Measurements from ENCODE around the gene CPED1.

Gene CPED1

DNA sequence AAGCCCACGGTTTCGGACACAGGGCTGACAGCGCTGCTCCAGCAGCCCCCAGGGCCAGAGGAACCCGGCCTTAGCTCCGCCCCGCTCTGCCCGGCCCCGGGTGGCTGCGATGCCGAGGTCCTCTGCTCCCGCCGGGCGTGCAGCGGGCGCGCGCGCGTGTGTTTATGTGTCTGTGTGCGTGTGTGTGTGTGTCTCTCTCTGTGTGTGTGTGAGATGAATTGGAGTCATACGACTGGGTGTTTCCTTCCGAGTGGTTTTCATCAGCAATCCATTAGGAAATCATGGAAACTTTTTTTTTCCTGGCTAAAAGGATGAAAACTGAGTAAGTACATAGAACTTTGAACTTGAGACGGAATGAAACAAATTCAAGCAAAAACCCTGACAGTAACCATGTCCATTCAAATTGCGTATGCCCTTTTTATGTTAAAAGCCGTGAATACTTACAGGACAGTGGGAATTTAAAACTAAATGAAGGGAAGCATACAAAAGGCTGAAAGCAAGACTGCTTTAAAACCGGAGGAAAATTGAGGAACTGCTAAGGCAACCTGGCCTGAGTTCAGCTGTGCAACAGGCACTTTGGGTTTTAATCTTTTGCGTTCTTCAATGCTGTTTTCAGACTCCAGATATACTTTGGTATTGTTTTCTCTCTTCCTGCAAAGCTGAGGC lies at the start of gene CPED1:
TSS of gene CPED1 (plus strand) at position 121 of the 666 bp plus-strand sequence. CDS start 911 bp downstream, outside the sequence.
- TF ChIP-seq, protein P1, sequence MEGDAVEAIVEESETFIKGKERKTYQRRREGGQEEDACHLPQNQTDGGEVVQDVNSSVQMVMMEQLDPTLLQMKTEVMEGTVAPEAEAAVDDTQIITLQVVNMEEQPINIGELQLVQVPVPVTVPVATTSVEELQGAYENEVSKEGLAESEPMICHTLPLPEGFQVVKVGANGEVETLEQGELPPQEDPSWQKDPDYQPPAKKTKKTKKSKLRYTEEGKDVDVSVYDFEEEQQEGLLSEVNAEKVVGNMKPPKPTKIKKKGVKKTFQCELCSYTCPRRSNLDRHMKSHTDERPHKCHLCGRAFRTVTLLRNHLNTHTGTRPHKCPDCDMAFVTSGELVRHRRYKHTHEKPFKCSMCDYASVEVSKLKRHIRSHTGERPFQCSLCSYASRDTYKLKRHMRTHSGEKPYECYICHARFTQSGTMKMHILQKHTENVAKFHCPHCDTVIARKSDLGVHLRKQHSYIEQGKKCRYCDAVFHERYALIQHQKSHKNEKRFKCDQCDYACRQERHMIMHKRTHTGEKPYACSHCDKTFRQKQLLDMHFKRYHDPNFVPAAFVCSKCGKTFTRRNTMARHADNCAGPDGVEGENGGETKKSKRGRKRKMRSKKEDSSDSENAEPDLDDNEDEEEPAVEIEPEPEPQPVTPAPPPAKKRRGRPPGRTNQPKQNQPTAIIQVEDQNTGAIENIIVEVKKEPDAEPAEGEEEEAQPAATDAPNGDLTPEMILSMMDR (IDR thresholded peaks at IDR 0.05; ENCODE audit: insufficient read depth, missing control alignments): no peak
- DNase-seq (ENCODE audit: insufficient read length, low spot score): no peak
- no peak for FAIRE-seq

DNA sequence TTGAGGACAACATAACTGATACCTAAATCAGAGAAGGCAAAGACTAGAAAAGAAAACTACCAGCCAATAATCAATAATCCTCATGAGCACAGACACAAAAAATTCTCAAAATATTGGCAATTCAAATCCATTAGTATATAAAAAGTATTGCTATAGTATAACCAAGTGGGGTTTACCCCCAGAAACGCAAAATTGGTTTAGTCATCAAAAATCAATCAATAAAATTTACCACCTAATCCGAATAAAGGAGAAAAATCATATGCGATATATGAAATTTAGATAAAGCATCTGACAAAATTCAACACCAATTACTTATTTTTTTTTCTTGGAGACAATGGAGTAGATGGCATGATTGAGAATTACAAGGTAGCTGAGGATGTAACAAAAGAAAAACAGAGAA lies 49.2 kb upstream of the CPED1 start:
- no peak for DNase-seq (ENCODE audit: insufficient read length, low spot score)
- TF ChIP-seq, protein P1 (IDR thresholded peaks at IDR 0.05; ENCODE audit: insufficient read depth, missing control alignments): no peak
- FAIRE-seq: no peak

DNA sequence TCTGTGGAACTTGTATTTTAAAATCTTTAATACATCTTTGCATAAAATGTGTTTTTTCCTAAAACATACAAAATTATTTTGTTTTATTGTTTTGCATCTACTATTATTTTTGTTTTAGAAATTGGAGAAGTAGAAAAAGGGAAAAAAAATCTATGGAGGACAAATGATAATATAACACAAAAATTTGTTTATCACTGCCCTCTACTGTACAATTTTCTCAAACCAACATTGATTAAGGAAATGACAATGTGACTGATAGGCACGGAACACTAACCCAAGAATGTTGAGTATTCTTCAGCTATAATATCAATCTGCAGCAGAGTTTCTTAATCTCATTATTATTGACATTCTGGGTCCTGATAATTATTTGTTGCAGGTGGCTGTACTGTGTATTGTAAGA lies 47.4 kb upstream of the CPED1 start:
- no peak for FAIRE-seq
- no peak for DNase-seq (ENCODE audit: insufficient read length, low spot score)
- TF ChIP-seq, protein P1 (IDR thresholded peaks at IDR 0.05; ENCODE audit: insufficient read depth, missing control alignments): peak; percentile 39

DNA sequence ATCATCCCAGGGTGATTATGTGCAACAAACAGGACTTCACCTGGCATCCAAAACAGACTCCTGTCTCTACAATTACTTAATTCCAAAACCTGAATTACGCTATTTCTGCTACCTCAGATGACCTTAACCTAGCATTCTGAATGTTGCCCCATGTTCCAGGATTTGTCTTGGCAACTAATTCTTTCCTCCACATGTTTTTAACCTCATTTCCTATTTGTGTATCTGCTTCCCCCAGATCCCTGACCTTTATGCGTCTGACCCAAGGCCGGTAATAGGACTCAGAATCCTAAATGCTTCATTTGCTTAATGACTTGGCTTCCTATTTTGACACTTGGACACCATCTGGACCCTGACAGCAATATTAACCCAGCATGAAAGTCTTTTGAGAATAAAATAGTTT lies 46.7 kb upstream of the CPED1 start:
- DNase-seq (ENCODE audit: insufficient read length, low spot score) (no peak), FAIRE-seq (no peak)
- TF ChIP-seq, protein P1 (IDR thresholded peaks at IDR 0.05; ENCODE audit: insufficient read depth, missing control alignments): no peak

DNA sequence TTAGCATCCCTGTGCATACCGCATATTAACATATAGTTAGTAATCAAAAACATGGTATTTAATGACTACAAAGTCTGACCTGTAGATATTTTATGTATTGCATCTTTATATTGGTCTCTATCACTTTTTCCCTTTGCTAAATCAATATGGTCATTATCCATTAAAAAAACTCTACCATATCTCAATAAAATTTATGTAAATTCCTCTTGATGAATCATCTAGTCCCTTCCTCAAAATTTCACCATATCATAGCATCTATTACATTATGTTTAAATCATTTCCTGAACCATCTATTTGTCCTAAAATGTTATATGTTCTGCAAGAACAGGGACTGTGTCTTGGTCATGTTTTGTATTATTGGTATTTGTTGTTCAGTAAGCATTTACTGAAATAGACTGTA lies 45.6 kb upstream of the CPED1 start:
- FAIRE-seq: peak; percentile 48
- DNase-seq (ENCODE audit: insufficient read length, low spot score): no peak
- TF ChIP-seq, protein P1 (IDR thresholded peaks at IDR 0.05; ENCODE audit: insufficient read depth, missing control alignments): no peak

DNA sequence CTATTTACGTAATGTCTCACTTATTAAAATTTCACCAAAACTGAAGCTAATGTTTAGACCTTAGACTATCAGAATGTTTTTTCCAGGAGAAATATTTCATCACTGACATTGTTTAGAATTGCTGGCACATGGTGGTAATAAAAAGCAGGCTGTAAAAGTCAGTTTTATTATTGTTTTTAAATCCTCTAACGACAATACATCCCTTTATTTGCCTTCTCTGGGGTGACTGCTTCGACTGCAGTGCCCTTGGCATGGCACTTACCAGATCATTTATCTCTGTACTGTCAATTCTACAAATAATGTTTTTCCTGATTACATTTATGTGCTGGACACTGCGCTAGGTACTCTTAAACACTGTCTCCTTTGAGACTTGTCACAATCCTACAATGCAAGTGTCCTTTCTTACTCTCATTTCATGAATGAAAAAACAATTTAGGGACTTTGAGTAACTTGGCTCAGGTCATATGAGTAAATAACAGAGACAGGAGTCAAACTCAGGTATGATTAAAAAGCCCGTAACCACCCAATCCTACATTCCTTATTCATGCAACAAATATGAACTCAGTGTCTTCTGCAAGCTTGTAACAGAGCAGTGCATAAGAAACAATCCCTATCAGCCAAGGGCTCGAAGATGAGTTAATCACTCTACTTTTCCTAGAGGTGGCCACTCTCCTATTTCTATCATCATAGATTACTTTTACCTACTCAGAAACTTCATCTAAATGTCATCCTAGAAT lies 43.5 kb upstream of the CPED1 start:
- no peak for FAIRE-seq
- TF ChIP-seq, protein P1 (IDR thresholded peaks at IDR 0.05; ENCODE audit: insufficient read depth, missing control alignments): no peak
- no peak for DNase-seq (ENCODE audit: insufficient read length, low spot score)

DNA sequence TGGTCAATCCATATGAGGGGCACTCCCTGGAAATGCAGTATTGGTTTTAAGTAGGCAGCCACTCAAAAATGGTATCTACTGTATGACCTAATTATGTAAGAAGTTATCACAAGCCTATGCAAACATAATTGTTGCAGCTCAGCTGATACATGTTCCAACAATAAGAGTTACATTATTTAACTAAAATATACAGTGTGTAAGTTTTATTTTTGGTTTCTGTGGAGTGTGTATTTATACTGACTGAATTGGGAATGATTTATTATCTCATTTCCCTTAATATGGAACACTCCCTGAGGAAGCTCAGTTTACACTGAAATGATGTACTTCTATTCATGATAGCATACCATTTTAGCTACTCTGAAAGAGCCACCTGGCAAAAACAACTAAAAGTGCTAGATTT lies 40.5 kb upstream of the CPED1 start:
- TF ChIP-seq, protein P1 (IDR thresholded peaks at IDR 0.05; ENCODE audit: insufficient read depth, missing control alignments): no peak
- DNase-seq (ENCODE audit: insufficient read length, low spot score) (no peak), FAIRE-seq (no peak)
